ENCODE measurements around the gene WDR55. TPM values are rescaled to one million over a fixed set of nuclear protein-coding genes. Genes with fewer than 3 reads are reported as not detected.
"Not testable (repeated sequence)": the region's sequence is repeated elsewhere in the genome, so short reads cannot be mapped to it uniquely, and the experiment has no call there.

Gene WDR55
- total and polyA plus RNA-seq, 2 donors: 12.7 to 13.5 TPM

DNA sequence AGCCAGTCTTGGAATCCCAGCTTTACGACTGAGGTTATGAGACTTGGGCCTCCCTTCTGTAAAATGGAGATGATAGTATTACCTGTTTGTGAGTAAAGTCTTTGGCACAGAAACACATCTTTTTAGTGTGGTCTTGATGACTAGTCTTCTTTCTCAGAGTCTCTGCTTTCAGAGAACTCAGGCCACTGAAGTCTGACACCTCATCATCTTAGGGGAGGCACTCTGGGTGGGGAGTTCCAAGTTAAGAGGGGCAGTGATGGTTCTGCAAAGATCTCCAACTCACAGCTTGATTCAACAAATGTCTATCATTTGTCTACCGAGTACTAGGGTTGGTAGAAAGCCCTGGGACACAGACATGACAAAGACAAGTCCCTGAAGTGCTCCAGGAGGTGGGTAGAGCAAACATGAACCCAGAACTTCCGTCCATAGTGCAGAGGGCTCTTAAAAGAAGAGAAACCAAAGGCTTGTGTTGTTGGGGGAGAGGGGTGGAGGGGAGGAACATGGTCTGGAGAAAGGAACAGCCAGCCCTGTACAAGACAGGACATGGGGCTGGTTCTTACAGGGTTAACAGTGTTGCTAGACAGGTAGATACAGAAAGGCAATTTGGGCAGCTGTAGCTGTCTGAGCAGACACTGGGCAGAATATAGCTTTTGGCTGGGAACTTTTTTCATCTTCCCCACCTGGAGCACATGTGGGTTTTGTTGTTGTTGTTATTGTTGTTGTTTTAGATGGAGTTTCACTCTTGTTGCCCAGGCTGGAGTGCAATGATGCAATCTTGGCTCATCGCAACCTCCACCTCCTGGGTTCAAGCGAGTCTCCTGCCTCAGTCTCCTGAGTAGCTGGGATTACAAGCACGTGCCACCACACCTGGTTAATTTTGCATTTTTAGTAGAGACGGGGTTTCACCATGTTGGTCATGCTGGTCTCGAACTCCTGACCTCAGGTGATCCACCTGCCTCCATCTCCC lies 29.1 kb upstream of the WDR55 start:
- Histone ChIP-seq H3K4me1 (ENCODE audit: insufficient read depth) (no peaks in the 10 kb centered on the region), H3K36me3 (ENCODE audit: insufficient read depth) (no peaks in the 10 kb centered on the region), H3K4me3 (ENCODE audit: low read depth, low read length) (no peak overlapping the region), H3K27ac (ENCODE audit: low read depth) (no peak overlapping the region)
- WGBS: 91% methylated on average over 8 of the region's 8 CpGs
- DNase-seq (ENCODE audit: extremely low spot score): no peak

DNA sequence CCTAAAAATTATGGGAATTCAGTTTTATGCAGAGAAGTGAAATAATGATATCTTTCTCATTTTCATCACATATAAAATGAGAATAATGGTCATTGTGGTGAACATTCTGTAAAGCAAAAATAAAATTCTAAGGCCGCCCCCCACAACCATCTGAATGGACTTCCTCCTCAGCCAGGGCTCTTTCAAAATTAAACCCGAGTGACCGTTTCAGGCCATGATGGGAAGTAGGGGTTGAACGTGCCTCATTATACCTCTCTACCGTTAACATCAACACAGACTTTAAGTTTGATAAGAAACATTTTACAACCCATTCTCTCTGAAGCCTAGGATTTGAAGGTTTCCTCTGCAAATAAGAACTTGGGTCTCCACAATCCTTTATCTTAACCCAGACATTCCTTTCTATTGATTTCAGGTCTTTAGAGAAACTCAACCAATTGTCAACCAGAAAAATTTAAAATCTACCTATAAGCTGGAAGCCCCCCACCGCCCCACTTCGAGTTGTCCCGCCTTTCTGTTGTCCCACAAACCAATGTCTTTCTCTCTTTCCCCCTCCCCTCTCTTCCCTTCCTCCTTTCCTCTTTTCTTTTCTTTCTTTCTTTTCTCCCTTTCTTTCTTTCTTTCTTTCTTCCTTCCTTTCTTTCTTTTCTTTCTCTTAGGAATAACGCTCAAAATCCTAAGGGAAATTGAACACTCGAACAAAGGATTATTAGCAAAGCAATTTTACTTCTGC lies 27.2 kb upstream of the WDR55 start:
- Histone ChIP-seq H3K36me3 (ENCODE audit: insufficient read depth) (no peaks in the 10 kb centered on the region), H3K27ac (ENCODE audit: low read depth) (no peak overlapping the region), H3K4me3 (ENCODE audit: low read depth, low read length) (no peak overlapping the region), H3K4me1 (ENCODE audit: insufficient read depth) (no peaks in the 10 kb centered on the region)
- WGBS: 74% methylated on average over 10 of the region's 10 CpGs
- DNase-seq (ENCODE audit: extremely low spot score): no peak

DNA sequence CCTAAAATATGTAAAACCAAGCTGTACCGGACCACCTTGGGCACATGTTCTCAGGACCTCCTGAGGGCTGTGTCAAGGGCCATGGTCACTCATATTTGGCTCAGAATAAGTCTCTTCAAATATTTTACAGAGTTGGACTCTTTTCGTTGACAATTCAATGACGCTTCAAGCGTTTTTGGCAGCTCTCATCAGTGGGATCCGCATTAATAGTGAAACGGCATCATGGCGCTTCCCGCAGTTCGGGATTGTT lies 25.9 kb upstream of the WDR55 start:
- H3K4me3 ChIP-seq (ENCODE audit: low read depth, low read length); H3K36me3 ChIP-seq (ENCODE audit: insufficient read depth); H3K4me1 ChIP-seq (ENCODE audit: insufficient read depth); DNase-seq (ENCODE audit: extremely low spot score): not testable (repeated sequence)
- 28% methylated on average over 9 of the region's 9 CpGs for WGBS
- peak overlapping the region; percentile 26 for H3K27ac ChIP-seq (ENCODE audit: low read depth)

DNA sequence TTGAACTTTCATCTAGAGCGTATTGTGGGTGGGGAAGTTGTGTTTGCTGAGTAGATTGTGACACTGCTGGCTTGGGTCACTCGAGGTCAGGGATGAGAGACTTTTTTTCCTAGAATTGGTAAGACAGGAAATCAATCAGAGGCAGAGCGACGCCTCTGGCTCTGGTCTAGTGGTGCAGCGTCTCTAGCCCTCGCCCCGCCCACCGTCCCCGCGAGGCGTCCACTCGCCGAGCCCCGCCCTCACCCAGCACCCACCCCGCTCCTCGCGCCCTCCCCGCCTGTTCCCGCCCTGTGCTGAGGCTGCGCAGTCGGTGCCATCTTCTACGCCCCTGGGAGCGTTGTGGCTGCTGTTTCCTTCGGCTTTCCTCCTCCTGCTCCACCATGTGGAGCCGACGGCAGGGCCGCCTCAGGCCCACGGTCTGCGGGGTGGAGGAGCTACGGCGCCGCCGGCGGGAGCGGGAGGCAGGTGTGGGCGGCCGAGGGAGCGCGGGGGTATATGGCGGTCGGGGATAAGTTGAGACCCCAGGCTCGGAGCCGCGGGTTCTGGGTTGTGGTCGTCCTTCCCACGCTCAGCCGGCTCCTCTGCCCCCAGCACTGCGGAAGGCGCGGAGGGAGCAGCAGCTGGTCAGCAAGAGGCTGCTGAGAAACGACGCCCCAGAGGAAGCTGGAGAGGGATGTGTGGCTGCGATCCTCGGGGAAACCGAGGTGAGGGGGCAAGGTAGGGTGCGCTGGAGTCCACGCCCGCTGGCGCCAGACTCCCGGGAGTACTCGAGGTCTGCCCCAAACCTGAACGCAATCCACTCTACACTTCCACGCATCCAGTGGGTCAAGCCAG lies 25.3 kb upstream of the WDR55 start, which contains the start of gene TMCO6:
Gene TMCO6, plus strand, starts transcription at position 304 of the 834 bp plus-strand sequence. Its CDS starts 77 bp downstream, at position 381.
- peak within 1 kb of the TSS; percentile 83 for H3K27ac ChIP-seq (ENCODE audit: low read depth)
- WGBS: under 1% methylated on average over 63 of the region's 63 CpGs
- no peaks in the 10 kb centered on the region for H3K36me3 ChIP-seq (ENCODE audit: insufficient read depth)
- peak within 1 kb of the TSS; percentile 66 for H3K4me3 ChIP-seq (ENCODE audit: low read depth, low read length)
- peak; percentile 77 for DNase-seq (ENCODE audit: extremely low spot score)
- no peaks in the 10 kb centered on the region for H3K4me1 ChIP-seq (ENCODE audit: insufficient read depth)

DNA sequence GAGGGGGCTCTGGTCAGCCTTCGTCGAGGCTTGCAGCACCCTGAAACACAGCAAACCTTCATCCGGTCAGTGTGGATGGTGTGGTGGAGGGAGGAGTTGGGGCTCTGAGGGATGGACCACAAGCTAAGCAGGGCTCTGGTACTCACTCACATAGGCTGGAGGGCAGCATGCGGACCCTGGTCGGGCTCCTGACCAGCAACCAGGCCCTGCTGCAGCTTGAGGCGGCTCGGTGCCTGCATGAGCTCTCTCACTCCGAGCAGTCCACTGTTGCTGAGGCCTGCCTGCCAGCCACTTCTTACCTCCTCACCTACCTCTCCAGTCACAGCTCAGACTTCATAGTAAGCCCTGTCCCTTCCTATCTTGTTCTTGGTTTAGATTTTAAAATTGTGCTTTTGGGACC lies 23.0 kb upstream of the WDR55 start:
- 94% methylated on average over 8 of the region's 8 CpGs for WGBS
- H3K36me3 ChIP-seq (ENCODE audit: insufficient read depth): no peaks in the 10 kb centered on the region

DNA sequence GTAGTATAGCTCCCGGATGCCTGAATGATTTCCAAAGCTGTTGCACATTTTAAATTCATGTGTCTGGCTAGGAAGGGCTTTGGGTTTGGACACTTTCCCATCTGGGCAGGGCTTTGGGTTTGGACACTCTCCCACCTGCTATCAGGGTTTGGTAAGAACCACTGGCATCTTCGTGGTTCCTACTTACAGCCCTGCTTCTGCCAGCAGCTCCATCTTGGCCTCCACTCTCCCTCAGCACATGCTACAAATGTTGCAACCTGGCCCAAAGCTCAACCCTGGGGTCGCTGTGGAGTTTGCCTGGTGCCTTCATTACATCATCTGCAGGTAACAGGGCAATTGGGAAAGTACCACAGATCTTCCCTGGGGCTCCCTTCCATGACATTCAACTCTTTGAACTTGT lies 22.0 kb upstream of the WDR55 start:
- DNase-seq (ENCODE audit: extremely low spot score): no peak
- 62% methylated on average over 3 of the region's 3 CpGs for WGBS
- H3K4me3 ChIP-seq (ENCODE audit: low read depth, low read length): no peak overlapping the region
- H3K4me1 ChIP-seq (ENCODE audit: insufficient read depth): no peaks in the 10 kb centered on the region
- no peaks in the 10 kb centered on the region for H3K36me3 ChIP-seq (ENCODE audit: insufficient read depth)
- no peak overlapping the region for H3K27ac ChIP-seq (ENCODE audit: low read depth)

More for the DNA sequence above, 23.0 kb upstream of the WDR55 start:
- DNase-seq (ENCODE audit: extremely low spot score): no peak
- Histone ChIP-seq H3K4me3 (ENCODE audit: low read depth, low read length) (no peak overlapping the region), H3K4me1 (ENCODE audit: insufficient read depth) (no peaks in the 10 kb centered on the region), H3K27ac (ENCODE audit: low read depth) (no peak overlapping the region)

DNA sequence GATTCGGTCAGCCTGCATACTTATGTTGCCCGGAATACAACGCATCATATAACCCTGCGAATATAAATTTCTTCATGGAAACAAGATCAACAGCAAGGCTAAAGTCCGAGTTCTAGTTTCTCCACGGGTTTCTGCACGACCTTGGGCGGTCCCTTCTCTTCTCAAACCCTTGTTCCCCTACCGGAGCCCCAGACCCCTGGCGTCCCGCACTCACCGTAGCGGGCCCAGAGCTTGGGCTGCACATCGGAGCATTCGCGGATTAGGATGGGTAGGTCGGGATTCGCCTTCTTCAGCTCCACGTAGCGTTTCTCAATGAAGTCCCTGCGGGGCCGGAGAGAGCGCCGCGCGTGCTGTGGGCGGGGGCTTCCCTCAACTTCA lies 17.7 kb upstream of the WDR55 start:
- peaks cover 3% of the 10 kb centered on the region for H3K36me3 ChIP-seq (ENCODE audit: insufficient read depth)
- peak overlapping the region; percentile 49 for H3K27ac ChIP-seq (ENCODE audit: low read depth)
- no peak for DNase-seq (ENCODE audit: extremely low spot score)
- H3K4me3 ChIP-seq (ENCODE audit: low read depth, low read length): peak overlapping the region; percentile 81
- WGBS: under 1% methylated on average over 27 of the region's 27 CpGs
- H3K4me1 ChIP-seq (ENCODE audit: insufficient read depth): no peaks in the 10 kb centered on the region

DNA sequence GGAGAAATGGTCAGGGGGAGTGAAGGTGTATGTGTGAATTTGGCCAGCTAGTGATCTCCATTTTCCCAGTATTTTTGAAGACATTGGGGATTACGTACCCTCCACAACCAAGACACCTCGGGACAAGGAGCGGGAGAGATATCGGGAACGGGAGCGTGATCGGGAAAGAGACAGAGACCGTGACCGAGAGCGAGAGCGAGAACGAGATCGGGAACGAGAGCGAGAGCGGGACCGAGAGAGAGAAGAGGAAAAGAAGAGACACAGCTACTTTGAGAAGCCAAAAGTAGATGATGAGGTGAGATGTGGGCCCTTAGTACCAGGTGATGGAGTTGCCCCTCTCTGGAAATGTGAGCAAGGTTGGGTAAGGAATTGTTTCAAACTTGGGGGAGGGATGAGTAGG lies 5.8 kb upstream of the WDR55 start:
- whole genome bisulfite sequencing: 97% methylated on average over 17 of the region's 17 CpGs
- Histone ChIP-seq H3K27ac (ENCODE audit: low read depth) (no peak overlapping the region), H3K36me3 (ENCODE audit: insufficient read depth) (peaks cover 22% of the 10 kb centered on the region), H3K4me1 (ENCODE audit: insufficient read depth) (no peaks in the 10 kb centered on the region), H3K4me3 (ENCODE audit: low read depth, low read length) (no peak overlapping the region)
- DNase-seq (ENCODE audit: extremely low spot score): no peak

DNA sequence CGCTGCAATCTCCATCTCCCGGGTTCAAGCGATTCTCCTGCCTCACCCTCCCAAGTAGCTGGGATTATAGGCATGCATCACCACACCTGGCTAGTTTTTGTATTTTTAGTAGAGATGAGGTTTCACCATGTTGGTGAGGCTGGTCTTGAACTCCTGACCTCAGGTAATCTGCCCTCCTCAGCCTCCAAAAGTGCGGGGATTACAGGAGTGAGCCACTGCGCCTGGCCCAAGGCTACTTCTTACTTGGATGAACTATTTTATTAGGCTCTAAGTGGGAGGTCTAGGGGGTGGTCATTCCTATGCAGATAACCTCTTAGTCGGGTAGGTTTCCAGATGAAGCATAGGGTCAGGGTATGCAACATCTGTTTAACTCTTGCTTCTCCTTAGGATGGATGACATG lies 4.3 kb upstream of the WDR55 start:
- DNase-seq (ENCODE audit: extremely low spot score); H3K27ac ChIP-seq (ENCODE audit: low read depth); H3K4me1 ChIP-seq (ENCODE audit: insufficient read depth); H3K4me3 ChIP-seq (ENCODE audit: low read depth, low read length): not testable (repeated sequence)
- 81% methylated on average over 6 of the region's 6 CpGs for WGBS
- peaks cover 16% of the 10 kb centered on the region for H3K36me3 ChIP-seq (ENCODE audit: insufficient read depth)

DNA sequence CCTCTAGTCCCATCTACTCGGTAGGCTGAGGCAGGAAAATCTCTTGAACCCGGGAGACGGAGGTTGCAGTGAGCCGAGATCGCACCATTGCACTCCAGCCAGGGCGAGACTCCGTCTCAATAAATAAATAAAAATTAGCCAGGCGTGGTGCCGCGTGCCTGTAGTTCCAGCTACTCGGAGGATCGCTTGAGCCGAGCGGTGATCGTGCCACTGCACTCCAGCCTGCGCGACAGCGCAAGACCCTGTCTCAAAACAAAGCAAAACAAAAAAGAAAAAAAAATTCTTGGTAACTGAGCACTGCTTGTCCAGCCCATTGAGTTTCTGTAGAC lies 710 bp upstream of the WDR55 start:
- H3K4me1 ChIP-seq (ENCODE audit: insufficient read depth): no peaks in the 10 kb centered on the region
- peak overlapping the region; percentile 58 for H3K4me3 ChIP-seq (ENCODE audit: low read depth, low read length)
- no peak overlapping the region for H3K27ac ChIP-seq (ENCODE audit: low read depth)
- no peak for DNase-seq (ENCODE audit: extremely low spot score)
- 7% methylated on average over 18 of the region's 18 CpGs for WGBS
- H3K36me3 ChIP-seq (ENCODE audit: insufficient read depth): peaks cover 9% of the 10 kb centered on the region

DNA sequence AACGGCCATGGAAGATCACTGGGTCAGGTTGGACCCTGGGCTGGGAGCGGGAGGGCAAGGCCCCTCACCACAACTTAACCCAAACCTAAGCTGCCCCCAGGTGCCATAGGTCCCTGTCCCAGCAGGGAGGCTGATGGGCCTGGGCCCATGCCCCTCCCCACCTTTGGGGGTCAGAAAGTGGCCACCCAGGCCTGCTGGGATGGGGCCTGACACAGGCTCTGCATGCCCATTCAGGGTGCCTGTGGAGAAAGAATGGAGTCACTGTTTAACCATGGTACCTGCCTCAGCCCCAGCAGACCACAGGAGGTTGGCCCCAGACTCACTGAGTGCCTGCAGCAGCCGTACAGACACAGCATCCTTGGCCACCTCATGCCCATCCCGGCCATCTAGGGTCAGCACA lies 6.3 kb downstream of the WDR55 start:
- WGBS: 97% methylated on average over 4 of the region's 4 CpGs
- H3K4me3 ChIP-seq (ENCODE audit: low read depth, low read length); DNase-seq (ENCODE audit: extremely low spot score); H3K36me3 ChIP-seq (ENCODE audit: insufficient read depth); H3K4me1 ChIP-seq (ENCODE audit: insufficient read depth); H3K27ac ChIP-seq (ENCODE audit: low read depth): not testable (repeated sequence)

DNA sequence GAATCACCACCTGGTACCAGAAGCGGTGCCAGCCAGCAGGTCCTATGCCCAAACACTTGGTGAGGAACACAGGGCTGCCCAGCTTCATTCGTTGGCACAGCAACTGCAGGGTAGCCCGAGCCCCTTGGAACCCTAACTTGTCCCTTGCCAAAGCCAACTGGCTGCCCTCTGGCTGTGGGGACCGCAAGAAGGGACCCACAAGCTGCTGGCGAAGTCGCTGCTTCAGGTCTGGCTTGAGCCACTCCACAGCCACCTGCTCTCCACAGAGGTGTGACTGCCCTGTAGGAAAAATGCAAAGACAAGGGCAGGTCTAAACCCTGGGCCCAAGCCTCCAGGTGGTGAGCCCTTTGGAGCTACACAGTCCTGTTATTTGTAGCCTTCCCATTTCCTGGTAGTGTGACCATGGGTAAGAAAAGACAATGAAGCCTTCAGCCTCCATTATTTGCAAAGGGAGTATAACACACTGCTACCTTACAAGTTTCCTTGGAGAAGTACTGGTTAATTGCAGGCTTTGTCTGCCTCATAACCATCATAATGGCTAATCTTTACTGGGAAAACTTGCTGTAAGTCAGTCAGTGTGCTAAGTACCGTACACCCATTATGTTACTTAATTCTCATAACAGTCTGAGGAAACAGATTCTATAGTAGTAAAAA lies 6.9 kb downstream of the WDR55 start:
- H3K36me3 ChIP-seq (ENCODE audit: insufficient read depth): no peaks in the 10 kb centered on the region
- WGBS: 93% methylated on average over 6 of the region's 7 CpGs

DNA sequence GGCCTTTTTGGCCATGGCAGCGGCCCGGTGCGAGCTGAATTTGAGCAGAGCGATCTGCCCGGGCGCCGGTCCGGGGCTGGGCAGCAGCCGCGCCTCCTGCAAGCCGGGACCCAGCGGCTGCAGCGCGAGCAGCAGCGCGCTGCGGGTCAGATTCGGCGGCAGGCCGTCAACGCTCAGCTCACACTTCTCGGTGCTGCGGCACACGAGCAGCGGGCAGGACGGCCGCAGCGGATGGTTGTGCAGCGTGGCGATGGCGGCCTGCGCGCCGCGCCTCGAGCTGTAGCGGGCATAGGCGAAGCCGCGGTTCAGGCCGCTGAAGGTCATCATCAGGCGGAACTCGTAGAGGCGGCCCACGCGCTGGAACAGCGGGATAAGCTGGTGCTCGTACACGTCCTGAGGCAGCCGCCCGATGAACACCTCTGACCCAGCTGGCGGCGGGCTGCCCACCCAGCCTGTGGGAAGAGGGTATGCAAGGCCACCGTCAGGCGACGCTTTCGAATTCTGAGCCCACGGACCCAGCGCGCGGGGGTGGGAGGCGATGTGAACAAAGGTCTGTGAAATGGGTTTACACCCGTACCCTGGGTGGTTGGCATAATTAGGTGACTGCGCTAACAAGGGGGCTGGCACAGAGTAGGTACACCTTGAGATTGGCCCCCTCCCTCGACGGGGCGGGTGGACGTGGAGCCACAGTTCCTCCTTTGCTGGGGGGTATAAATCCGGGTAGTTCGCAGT lies 7.9 kb downstream of the WDR55 start:
- Histone ChIP-seq H3K4me3 (ENCODE audit: low read depth, low read length) (no peak overlapping the region), H3K4me1 (ENCODE audit: insufficient read depth) (no peaks in the 10 kb centered on the region), H3K36me3 (ENCODE audit: insufficient read depth) (no peaks in the 10 kb centered on the region), H3K27ac (ENCODE audit: low read depth) (no peak overlapping the region)
- no peak for DNase-seq (ENCODE audit: extremely low spot score)
- 44% methylated on average over 70 of the region's 70 CpGs for WGBS

More for the DNA sequence above, 6.9 kb downstream of the WDR55 start:
- Histone ChIP-seq H3K4me3 (ENCODE audit: low read depth, low read length) (no peak overlapping the region), H3K4me1 (ENCODE audit: insufficient read depth) (no peaks in the 10 kb centered on the region), H3K27ac (ENCODE audit: low read depth) (no peak overlapping the region)
- DNase-seq (ENCODE audit: extremely low spot score): no peak
